HG02970 (cell line): ENCODE results near the gene CARMIL1.

ENCODE experiments used
- ATAC-seq: cut with Tn5 transposase; IDR thresholded peaks from one replicate; pipeline ENCODE4 v1.9.1; 2021; ENCODE audit warnings: mild to moderate bottlenecking, moderate library complexity, moderate number of reproducible peaks; ENCODE audit not compliant: unreplicated experiment, low FRiP score

The CARMIL1 gene

DNA sequence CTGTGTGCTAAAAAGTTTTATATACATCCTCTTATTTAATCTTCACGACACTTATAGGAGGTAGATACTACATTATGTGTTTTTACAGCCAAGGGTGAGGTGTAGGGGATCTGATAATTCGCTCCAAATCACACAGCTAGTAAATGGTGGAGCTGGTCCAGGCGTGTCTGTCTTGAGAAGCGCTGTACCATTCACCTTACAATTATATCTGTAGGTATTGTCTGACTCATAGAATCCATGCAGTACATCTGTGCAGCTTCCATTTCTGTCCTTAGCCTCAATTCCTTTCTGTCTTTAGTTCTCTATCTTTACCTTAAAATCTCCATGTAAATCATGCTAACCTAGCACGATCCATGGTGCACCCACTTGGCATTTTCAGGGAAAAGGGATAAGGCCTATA is 120.7 kb downstream of the CARMIL1 start:
- no peak for ATAC-seq

DNA sequence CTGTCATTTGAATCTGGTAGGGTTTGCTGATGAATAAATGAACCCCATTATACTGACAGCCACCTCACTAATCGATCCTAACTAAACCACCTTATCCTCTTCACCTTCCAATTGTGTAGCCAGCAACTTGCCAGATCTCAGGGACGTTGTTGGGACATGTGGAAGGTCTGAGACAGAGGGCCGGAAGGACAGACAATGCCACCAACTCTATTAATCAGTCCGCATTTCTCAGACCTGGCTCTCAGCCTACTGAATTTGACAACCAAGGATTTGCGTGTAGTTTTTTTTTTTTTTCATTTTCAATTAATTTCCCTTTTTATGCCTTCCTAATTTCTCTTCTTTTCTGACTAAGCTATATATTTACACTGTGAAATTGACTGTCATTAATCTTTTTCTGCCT is 122.5 kb downstream of the CARMIL1 start:
- no peak for ATAC-seq

DNA sequence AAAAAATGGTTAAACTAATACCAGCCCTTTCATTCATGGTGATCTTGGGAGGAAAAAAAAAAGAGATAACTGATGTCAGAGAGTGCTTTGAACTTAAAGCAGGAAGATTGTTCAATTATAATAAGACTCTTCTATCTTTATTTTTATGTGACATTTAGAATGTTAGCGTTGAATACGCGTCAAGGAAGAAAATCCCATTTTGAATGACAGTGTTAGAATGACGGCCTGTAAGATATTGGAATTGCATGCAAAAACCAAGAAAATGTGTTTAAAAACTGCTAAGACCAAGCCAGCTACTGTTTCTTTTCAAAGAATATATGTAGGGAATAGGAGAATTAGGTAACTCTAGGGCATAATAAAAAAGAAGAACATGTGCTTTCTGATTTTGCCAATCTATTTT is 123.0 kb downstream of the CARMIL1 start:
- ATAC-seq, result no peak

DNA sequence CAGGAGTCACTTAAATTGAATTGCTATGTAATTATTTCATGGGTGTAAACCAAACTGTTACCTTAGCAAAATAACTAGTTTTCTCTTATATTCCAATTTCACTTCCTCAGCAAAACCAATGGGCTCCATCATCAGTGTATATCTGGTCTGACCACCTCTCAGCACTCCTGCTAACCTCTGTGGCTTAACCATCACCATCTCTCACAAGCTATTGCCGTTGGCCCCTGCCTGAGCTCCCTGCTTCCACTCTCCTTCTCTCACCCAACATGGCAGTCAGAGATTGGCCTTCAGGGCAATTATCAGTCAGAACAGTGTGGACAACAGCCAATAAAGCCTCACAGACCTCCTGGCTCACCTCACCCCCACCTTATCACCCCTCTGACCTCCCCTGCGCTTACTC is 124.0 kb downstream of the CARMIL1 start:
- ATAC-seq, result no peak

DNA sequence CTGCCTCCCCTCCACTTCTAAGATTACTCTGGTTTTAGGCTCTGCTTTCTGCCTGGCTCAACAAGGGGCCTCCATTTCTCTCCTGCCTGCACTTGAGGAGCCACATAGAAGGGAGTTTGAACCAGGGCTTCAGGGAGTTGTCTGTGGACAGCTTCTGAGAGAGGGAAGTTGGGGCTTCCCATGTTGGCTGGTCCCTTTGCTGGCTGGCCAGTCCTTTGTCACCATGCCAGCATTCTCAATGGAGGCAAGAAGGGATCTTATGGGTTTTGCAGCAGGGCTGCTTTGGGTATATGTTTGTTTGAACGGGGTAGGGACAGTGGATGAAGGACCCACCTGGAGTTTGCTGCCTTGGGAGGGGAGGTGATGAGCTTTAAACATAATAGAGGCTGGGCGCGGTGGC is 124.9 kb downstream of the CARMIL1 start:
- ATAC-seq, result no peak

DNA sequence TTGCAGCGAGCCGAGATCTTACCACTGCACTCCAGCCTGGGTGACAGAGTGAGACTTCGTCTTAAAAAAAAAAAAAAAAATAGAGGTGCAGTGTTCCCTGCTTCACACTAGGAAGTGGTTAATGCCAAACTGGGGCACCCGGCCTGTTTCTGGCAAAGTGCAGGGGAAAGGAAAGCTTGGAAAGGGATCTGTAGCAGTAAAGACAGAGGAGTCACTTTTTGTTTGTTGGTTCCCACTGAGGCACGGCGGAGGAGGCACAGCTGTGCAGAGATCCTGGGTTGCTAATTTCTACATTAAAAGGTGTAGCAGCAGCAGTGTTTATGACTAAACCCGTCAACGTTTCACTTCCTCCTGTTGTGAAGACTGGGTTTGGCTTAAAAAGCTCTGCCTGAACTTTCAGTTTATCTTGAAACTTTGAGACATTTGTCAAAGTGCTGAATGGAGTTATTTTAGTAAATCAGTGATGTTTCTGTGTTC is 125.6 kb downstream of the CARMIL1 start:
- ATAC-seq, result peak; percentile 86

DNA sequence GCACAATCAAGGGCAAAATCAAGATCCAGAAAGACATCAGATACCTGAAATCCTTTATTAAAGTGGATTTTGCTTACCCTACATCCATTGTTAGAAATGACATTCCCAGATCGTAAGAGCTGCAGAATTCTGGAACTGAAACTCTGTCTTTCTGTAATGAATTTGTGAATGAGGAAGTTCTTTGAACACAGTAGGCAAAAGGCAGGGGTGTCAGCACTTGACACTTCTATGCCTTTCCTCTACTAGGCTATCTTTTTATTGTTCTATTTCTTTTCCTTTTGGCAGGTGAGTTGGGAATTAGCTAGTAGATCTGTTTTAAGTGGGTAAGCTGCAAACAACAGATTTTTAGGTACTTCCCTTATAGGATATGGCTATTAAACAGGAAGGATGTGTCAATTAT is 126.3 kb downstream of the CARMIL1 start:
- ATAC-seq, result no peak

DNA sequence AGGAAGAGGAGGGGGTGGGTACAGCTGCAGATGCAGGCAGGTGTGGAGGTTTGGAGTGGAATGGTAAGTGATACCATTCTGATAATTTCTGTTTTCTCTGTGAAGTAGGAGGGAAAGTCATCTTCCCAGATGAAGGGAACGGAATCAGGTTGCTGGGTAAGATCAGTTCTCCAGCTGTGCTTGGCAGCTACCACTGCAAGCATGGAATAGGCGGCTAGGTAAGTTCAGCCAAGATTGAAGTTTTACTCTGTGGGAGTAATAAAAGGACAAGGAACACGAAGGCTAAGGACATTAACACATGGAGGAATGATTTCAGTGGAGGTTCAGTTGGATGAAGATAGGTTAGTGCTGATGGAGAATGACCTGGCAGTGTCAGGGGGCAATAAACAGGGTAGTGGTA is 128.3 kb downstream of the CARMIL1 start:
- no peak for ATAC-seq

DNA sequence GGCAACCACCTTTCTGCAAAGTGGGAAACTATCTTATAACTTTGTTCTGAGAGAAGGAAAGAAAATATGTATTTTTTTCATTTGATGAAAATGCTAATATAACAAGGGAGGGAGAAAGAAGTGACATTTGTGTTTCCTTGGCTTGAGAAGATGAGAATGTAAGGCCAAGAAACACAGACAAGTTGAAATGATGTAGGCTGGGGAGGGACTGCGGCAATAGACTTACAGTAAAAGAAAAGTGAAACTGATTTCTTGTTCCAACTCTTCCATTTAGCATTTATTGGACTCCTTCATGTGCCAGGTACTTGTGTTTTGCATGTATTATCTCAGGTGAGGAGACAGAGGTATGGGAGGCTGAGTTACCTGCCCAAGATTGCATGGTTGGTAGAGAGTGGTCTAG is 130.9 kb downstream of the CARMIL1 start:
- no peak for ATAC-seq

DNA sequence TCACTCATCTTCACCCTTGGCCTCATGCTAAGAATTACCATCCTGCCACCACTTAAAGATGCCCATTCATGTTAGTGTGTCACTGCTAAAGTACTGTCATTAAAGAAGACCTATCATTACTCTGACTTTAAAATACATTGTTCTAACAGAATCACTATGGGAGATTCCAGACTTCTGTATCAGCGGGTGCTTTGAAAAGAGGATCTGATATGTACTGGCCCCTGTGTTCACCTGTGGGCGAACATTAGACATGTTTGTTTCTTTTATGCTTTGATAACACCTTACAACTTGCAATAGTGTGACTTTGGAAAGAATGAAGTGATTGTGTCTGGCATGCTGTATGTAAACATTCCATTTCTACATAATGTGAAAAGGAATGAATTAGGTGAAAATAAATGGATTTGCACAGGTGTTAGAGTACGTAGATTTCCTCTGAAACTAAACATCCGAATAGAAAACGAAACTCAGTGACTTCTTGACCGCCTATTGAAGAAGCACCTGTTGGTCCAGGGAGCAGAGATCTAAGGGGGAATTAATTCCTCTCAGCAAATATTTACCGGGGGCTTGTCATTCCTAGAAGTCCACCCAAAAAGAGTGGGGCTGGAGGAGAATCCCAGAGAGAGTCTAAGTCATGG is 132.3 kb downstream of the CARMIL1 start:
- no peak for ATAC-seq

DNA sequence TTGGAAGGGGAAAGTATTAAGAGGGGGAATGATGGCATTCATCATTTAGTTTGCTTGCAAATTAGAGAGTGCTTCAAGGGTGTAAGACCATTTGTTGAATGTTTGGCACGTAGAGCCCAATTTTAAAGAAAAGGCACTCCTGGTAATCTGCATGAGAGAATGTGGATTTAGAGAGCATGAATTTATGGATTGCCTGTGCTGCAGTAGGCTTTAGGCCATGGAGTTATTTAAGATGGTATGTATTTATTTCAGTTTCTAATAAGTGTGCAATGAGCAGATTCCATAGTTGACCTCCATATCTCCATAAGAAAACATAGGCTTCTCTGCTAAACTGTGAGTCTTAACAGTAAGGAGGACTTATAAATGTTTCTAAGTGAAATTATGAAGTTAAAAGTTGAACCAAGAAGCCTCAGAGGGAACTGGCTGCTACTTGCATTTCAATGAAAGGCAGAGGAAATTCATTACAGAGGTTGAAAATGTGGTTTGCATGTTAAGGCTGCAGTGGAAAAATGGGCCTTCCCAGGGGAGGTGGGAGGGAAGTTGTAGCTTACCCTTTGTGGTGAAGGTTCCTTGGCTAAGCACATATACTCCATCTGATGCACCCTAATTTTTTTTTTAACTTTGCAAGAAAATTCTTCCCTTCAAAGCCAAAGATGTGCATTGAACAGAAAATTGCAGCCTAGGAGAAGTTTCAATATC is 134.2 kb downstream of the CARMIL1 start:
- no peak for ATAC-seq

DNA sequence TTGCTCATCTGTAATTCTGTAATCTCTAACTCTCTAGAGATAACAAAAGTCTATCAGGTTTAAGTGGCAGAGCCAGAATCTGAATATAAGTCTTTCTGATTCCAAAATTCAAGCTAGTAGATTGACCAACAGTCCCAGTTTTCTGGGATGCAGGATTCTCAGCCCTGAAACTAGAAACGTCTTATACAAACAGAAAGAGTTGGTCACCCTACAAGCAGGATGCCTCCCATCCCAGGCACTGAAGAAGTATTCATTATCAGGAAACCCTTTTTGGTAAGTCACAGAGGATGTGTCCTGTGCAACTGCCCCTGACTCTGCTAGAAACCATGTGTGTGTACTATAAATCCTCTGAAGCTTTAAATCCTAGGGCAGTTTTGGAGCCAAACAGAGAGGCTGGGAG is 135.0 kb downstream of the CARMIL1 start:
- no peak for ATAC-seq

DNA sequence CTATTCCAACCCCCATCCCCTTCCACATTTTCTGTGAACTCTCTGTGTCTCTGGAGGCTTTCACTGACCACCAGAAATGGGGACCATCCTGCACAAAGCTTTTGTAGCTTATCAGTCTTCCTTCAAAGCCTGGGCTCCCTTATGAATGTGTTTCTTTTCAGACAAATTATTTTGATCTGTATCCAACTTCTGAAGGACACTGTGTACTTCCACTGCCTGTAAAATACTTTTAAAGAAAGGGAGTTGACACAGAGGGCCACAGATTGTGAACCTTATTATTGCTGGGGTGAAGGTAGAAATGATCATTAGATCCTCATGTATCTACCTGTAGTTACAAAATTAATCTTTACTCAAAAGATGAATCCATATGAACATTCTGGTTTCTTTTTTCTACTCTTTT is 135.6 kb downstream of the CARMIL1 start:
- ATAC-seq, result no peak

DNA sequence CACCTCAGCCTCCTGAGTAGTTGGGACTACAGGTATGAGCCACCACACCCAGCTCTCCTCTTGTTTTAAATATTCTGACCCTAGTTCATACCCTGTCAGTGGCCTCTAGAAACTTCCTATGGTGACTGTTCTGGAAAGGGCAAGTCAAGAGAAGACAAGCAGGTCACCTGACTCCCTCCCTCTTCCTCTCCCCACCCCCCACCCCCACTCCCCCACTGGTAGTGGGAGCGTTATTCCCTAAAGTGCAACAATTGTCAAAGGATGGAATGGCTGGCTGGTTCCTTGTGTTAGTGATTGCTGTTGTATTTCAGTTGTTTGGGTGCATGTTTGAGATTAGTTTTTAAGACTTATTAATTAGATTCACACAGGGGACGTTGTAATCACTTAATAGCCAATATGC is 136.1 kb downstream of the CARMIL1 start:
- no peak for ATAC-seq

DNA sequence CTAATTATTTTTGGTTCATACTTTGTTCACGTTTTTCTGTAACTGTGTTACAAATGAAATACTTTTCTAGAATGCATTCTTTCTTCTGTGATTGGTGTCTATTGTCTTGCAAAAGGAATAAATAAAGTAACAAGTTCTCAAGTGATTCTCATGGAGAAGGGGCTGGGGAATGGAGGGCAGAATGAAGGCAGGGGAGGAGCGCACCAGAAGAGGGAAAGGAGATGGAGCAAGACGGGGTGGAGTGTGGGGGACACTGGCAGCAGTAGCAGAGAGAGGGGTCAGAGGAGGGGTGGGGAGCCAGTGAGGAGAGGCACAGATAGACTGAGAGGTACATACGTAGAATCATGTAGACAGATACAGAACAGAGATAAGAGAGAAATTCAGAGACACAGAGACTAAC is 136.5 kb downstream of the CARMIL1 start:
- no peak for ATAC-seq

DNA sequence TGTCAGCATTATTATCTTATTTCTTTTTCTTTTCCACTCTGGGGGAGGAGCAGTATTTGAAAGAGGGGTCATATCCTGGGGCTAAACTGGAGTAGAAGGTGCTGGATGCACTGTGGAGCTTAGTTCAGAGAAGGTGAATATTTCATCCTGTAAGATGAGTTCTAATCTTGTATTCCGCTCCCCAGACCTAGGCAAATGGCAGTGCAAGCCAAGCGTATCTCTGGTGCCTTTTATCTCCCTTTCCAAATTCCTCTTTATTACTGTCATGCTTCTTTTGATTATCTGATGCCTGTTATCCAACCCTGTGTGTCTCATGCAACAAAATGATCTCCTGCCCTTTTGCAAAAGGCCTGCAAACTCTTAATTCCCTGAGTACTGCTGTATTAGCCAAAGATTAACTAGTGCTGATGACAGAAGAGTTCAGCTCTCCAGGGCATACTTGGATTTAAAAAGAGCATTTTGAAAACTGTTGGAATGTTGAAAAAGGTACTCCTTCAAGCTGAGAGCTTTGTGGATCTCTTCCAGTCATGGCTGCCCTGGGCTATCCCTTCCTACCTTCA is 138.0 kb downstream of the CARMIL1 start:
- no peak for ATAC-seq

DNA sequence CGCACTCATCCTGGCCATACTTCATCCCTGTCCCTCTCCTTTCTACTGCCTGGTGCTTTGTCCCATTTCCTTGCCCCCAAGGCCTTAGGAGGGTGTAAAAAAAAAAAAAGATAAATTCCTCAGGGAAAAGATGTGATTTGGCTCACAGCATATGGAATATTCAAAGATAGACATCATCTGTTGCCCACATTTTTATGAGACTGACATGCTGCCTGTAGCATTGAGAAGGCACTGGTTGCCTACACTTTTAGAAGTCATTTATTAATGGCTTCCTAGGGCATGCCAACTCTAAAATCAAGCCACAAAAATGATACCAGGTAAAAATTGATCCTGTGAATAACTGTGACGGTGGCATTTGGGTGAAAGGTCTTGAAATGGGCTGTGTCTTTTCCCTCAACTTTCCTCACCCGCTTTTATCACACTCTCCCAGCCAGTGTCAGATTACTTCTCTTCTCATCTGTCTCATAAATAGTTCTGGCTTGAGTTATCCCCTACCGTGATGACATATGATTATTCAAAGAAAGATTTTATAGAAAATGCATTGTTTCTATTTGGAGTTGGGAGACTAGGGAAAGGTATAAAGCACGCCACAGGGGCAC is 139.4 kb downstream of the CARMIL1 start:
- no peak for ATAC-seq

DNA sequence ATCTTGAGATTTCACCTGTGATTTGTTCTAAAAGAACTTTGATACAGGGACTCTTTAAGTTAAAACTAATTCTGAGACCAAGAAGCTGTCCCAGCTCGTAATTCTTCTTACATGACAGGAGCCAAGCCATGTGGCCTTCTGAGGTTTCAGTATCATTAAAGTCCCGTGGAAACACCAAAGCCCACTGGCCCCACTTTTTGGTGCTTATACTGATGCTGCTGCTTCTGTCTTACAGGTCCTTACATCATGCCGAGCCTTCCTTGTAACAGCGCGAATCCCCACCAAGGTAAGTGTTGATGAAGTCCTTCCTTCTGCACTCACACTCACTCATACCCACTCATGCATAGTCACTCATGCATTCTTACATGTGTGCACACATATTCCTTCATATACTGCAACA is 140.7 kb downstream of the CARMIL1 start:
- ATAC-seq, result no peak

DNA sequence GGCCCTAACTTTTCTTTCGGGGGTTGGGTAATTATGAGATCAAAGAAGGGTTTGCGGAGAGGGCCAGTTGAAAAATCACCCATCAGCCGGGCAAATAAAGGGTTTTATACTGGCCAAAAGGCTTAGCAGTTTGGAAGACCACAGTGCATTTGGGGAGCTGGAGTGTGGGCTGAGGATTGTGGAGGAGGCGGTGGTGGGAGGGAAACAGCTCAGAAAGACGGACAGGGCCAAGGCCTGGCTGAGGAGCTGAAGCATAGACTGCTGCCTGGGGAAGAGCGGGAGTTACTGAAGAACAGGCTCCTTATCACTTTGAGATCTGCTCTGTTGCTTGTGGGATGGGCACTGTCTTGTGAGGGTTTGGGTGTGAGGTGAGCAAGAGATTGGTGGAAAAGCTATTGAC is 144.2 kb downstream of the CARMIL1 start:
- no peak for ATAC-seq

DNA sequence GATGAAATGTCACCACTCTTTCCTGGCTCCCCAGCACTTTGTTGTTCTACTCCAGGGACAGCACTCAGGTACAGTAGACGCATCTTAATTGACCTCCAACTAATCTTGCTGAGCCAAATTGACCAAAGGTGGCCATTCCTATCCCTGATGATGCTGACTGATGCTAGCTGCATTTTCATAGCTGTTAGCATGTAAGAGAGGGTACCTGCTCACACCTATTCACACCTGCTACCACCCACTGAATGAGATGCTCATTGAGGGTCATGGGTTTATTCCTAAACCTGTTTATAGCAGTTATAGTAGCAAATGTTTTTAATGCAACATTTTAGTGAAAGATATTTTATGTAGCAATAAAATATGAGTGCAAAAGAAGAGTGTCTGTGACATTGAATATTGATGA is 145.1 kb downstream of the CARMIL1 start:
- ATAC-seq, result no peak

DNA sequence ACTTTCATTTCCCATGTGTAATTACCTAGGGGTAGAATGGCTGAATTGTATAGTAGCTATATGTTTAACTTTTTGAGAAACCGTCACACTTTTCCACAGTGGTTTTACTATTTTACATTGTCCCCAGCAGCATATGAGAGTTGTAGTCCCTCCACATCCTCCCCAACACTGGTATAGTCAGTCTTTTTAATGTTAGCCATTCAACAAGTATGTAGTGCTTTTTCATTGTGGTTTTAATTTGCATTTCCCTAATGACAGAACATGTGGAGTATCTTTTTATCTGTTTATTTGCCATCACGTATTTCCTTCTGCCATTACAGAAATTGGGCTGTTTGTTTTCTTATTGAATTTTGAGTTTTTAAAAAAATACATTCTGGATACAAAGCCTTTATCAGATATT is 148.4 kb downstream of the CARMIL1 start:
- ATAC-seq, result no peak
